22Rv1 (cell line): ENCODE results near the gene ZNF558.

Experiments used
- CTCF ChIP-seq: fragments of 450-650 bp; IDR thresholded peaks from 2 replicates; pipeline ENCODE4 v1.5.1; 2017; ENCODE audit warnings: mild to moderate bottlenecking
- ZFX ChIP-seq: fragments of 450-650 bp; IDR thresholded peaks from 2 replicates; pipeline ENCODE4 v1.6.1; 2017; ENCODE audit warnings: antibody characterized with exemption, borderline replicate concordance

- TF ChIP-seq CTCF: no peak
- TF ChIP-seq ZFX: no peak
These were observed 37.3 kb downstream of the ZNF558 start for GRCh38 chr19:8794823-8795222.
